Muscle of leg (tissue), 11 donors: Measurements from ENCODE around the gene DCDC1. TPM values are rescaled to one million over a fixed set of nuclear protein-coding genes. Genes with fewer than 3 reads are reported as not detected.
A peak's percentile ranks its signal among the peaks of the same experiment; 100 is the strongest.

Experiments
- DNase-seq: peaks from one replicate; pipeline ENCODE4 v3.0.0; 2013
- H3K27ac ChIP-seq: one replicate; pipeline ENCODE4 v1.5.1; 2013; ENCODE audit warnings: mild to moderate bottlenecking, low read length, control low read depth
- H3K27me3 ChIP-seq: one replicate; pipeline ENCODE4 v1.6.1; 2013; ENCODE audit warnings: low read length; ENCODE audit not compliant: control insufficient read depth, insufficient read depth
- H3K36me3 ChIP-seq: one replicate; pipeline ENCODE4 v1.6.1; 2013; ENCODE audit warnings: low read length; ENCODE audit not compliant: control insufficient read depth, insufficient read depth
- H3K4me1 ChIP-seq: one replicate; pipeline ENCODE4 v1.6.1; 2013; ENCODE audit warnings: low read length; ENCODE audit not compliant: control insufficient read depth, insufficient read depth
- H3K4me3 ChIP-seq: one replicate; pipeline ENCODE4 v1.5.1; 2013; ENCODE audit warnings: low read length, control low read depth
- H3K9me3 ChIP-seq: replicated peaks from 2 replicates; pipeline ENCODE4 v1.6.1; 2013; ENCODE audit warnings: low read depth, low read length; ENCODE audit not compliant: control insufficient read depth
- WGBS: methylation state at CpG from one replicate; pipeline ENCODE4 v1.1.5; 2013; ENCODE audit warnings: missing lambda C conversion rate; ENCODE audit not compliant: insufficient coverage; 5-methylcytosine and 5-hydroxymethylcytosine counted together
- polyA plus RNA-seq, 8 donors: library from polyadenylated mRNA; unstranded; fragments of 120-200 nt; gene quantifications; one replicate each; pipeline versions ENCODE4 v1.2.1 to v1.2.3, GENCODE V29; 2013; ENCODE audit warnings: inconsistent platforms in 1 of 8, low replicate concordance in 1 of 8; ENCODE audit not compliant: insufficient read length in 8 of 8, insufficient read depth in 1 of 8
- total RNA-seq: library from RNA; stranded (reverse); fragments of 120-200 nt; gene quantifications from one replicate; pipeline ENCODE4 v1.2.4, GENCODE V29; 2013

Gene DCDC1
- total and polyA plus RNA-seq, 9 donors = 0.13 to 0.59 (median 0.25) TPM

GRCh38 chr11:31069447-31070205 is 299.9 kb downstream of the DCDC1 start:
- no CpG with 5 or more reads among the region's 1 CpG for WGBS
- Histone ChIP-seq H3K27ac (no peak overlapping the region), H3K9me3 (no peaks in the 10 kb centered on the region), H3K36me3 (no peaks in the 10 kb centered on the region), H3K27me3 (no peaks in the 10 kb centered on the region), H3K4me1 (no peaks in the 10 kb centered on the region), H3K4me3 (no peak overlapping the region)
- DNase-seq = no peak

GRCh38 chr11:31060880-31061279 is 308.7 kb downstream of the DCDC1 start:
- no peaks in the 10 kb centered on the region for H3K36me3 ChIP-seq
- H3K9me3 ChIP-seq = no peaks in the 10 kb centered on the region
- no peak overlapping the region for H3K4me3 ChIP-seq
- no peak for DNase-seq
- H3K4me1 ChIP-seq = no peaks in the 10 kb centered on the region
- no peaks in the 10 kb centered on the region for H3K27me3 ChIP-seq
- no CpG with 5 or more reads among the region's 2 CpGs for WGBS
- H3K27ac ChIP-seq = no peak overlapping the region

GRCh38 chr11:31059529-31059928 is 310.0 kb downstream of the DCDC1 start:
- Histone ChIP-seq H3K4me1 (no peaks in the 10 kb centered on the region), H3K36me3 (no peaks in the 10 kb centered on the region), H3K27me3 (no peaks in the 10 kb centered on the region), H3K9me3 (no peaks in the 10 kb centered on the region), H3K27ac (no peak overlapping the region), H3K4me3 (no peak overlapping the region)
- no peak for DNase-seq

GRCh38 chr11:31050061-31050765 is 319.3 kb downstream of the DCDC1 start:
- Histone ChIP-seq H3K27me3 (no peaks in the 10 kb centered on the region), H3K9me3 (peaks cover 2% of the 10 kb centered on the region), H3K4me1 (no peaks in the 10 kb centered on the region), H3K36me3 (no peaks in the 10 kb centered on the region), H3K4me3 (no peak overlapping the region), H3K27ac (no peak overlapping the region)
- 58% methylated on average over 2 of the region's 10 CpGs for WGBS
- no peak for DNase-seq

DNA sequence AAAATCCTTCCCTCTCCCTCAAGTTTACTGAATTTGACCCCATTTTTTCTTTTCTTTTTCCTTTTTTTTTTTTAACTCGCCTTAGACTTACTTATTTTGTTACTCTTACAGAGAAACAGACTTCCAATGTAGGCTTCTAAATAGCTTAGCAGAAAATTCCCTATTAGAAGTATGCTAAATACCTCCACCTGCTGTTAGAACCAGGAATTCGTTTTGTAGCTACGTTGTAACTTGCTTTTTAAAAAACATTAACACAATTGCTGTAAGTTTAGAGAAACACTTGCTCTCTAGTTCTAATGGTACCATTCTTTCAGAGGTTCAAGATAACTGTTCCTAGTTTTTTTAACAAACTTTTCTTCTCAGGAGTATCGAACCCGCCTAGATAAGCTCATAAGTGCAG is 324.2 kb downstream of the DCDC1 start:
- H3K36me3 ChIP-seq = no peaks in the 10 kb centered on the region
- peaks cover 2% of the 10 kb centered on the region for H3K9me3 ChIP-seq
- no CpG with 5 or more reads among the region's 5 CpGs for WGBS
- H3K27me3 ChIP-seq = no peaks in the 10 kb centered on the region
- no peak overlapping the region for H3K4me3 ChIP-seq
- peak; percentile 18 for DNase-seq
- H3K27ac ChIP-seq = no peak overlapping the region
- no peaks in the 10 kb centered on the region for H3K4me1 ChIP-seq

GRCh38 chr11:31030138-31030792 is 339.3 kb downstream of the DCDC1 start:
- Histone ChIP-seq H3K4me3 (no peak overlapping the region), H3K27ac (no peak overlapping the region), H3K36me3 (no peaks in the 10 kb centered on the region), H3K4me1 (no peaks in the 10 kb centered on the region), H3K9me3 (no peaks in the 10 kb centered on the region), H3K27me3 (no peaks in the 10 kb centered on the region)
- 74% methylated on average over 6 of the region's 7 CpGs for WGBS
- no peak for DNase-seq

GRCh38 chr11:31026315-31026714 is 343.2 kb downstream of the DCDC1 start:
- no peak overlapping the region for H3K27ac ChIP-seq
- no CpG with 5 or more reads among the region's 6 CpGs for WGBS
- DNase-seq = no peak
- no peaks in the 10 kb centered on the region for H3K36me3 ChIP-seq
- no peaks in the 10 kb centered on the region for H3K4me1 ChIP-seq
- no peaks in the 10 kb centered on the region for H3K9me3 ChIP-seq
- no peaks in the 10 kb centered on the region for H3K27me3 ChIP-seq
- H3K4me3 ChIP-seq = no peak overlapping the region

DNA sequence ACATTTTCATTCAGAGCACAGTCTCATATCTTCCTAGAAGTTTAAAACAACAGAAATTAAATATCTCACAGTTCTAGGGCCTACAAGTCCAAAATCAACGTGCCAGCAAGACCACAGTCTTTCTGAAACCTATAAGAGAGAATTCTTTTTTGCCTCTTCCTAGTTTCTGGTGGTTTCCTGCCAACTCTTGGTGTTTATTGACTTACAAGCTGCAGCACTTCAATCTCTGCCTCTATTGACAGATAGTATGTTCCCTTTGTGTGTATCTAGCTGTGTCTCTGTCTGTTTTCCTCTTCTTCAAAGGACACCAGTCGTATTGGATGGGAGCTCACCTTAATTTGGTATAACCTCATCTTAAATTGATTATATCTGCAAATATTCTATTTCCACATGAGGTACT is 347.5 kb downstream of the DCDC1 start:
- DNase-seq = no peak
- Histone ChIP-seq H3K9me3 (no peaks in the 10 kb centered on the region), H3K36me3 (no peaks in the 10 kb centered on the region), H3K4me3 (no peak overlapping the region), H3K4me1 (no peaks in the 10 kb centered on the region), H3K27me3 (no peaks in the 10 kb centered on the region), H3K27ac (no peak overlapping the region)
- WGBS = 40% methylated on average over 1 of the region's 2 CpGs

GRCh38 chr11:31019786-31020185 is 349.8 kb downstream of the DCDC1 start:
- H3K9me3 ChIP-seq = no peaks in the 10 kb centered on the region
- H3K4me3 ChIP-seq = no peak overlapping the region
- no peaks in the 10 kb centered on the region for H3K36me3 ChIP-seq
- 75% methylated on average over 1 of the region's 4 CpGs for WGBS
- DNase-seq = no peak
- H3K27me3 ChIP-seq = no peaks in the 10 kb centered on the region
- H3K27ac ChIP-seq = no peak overlapping the region
- no peaks in the 10 kb centered on the region for H3K4me1 ChIP-seq

GRCh38 chr11:31005202-31005601 is 364.3 kb downstream of the DCDC1 start:
- Histone ChIP-seq H3K4me3 (no peak overlapping the region), H3K9me3 (no peaks in the 10 kb centered on the region), H3K36me3 (no peaks in the 10 kb centered on the region), H3K4me1 (no peaks in the 10 kb centered on the region), H3K27ac (no peak overlapping the region), H3K27me3 (no peaks in the 10 kb centered on the region)
- 86% methylated on average over 1 of the region's 1 CpG for WGBS
- DNase-seq = no peak
